Measurements from ENCODE around the gene KLHL34. TPM values are rescaled to one million over a fixed set of nuclear protein-coding genes. Genes with fewer than 3 reads are reported as not detected.

The KLHL34 gene
- total and polyA plus RNA-seq, 2 of the 13 experiments (the other 11 are each of a cell fraction or from before 2014, with no cell fraction given): not detected

GRCh38 chrX:21638311-21638710 is 19.8 kb downstream of the KLHL34 start:
- intact Hi-C loops (cut with micrococcal nuclease; ENCODE audit: unreplicated experiment): no loop called here
- Histone ChIP-seq H3K4me1 (ENCODE audit: insufficient read depth, low read length) (no peaks in the 10 kb centered on the region), H3K79me2 (ENCODE audit: insufficient read depth, low read length) (no peaks in the 10 kb centered on the region), H3K27ac (ENCODE audit: extremely low read length, insufficient read depth, low read length) (no peak overlapping the region), H4K20me1 (ENCODE audit: insufficient read depth, low read length) (no peaks in the 10 kb centered on the region), H3K9me3 (ENCODE audit: low read length) (no peaks in the 10 kb centered on the region), H3K27me3 (ENCODE audit: control insufficient read depth in 1 of 2, insufficient read depth in 2 of 2, low read length in 2 of 2) (no peaks in the 10 kb centered on the region), H2AFZ (ENCODE audit: low read length) (no peak overlapping the region), H3K36me3 (replicated peaks in 1 of 2; ENCODE audit: control insufficient read depth in 1 of 2, insufficient read depth in 2 of 2, low read length in 2 of 2) (no peaks in the 10 kb centered on the region), H3K9ac (ENCODE audit: insufficient read depth, low read depth, low read length) (no peak overlapping the region), H3K4me2 (ENCODE audit: low read depth, low read length) (no peak overlapping the region), H3K4me3 (replicated peaks in 1 of 3; ENCODE audit: insufficient read depth in 1 of 3, low read depth in 2 of 3, low read length in 3 of 3) (no peak overlapping the region)
- no peak for FAIRE-seq
- BruUV-seq (replicated peaks): no TSS peak
- no peak for ATAC-seq
- ChIA-PET CTCF (ENCODE audit: low intra/inter-chr PET ratio, low total read pairs) (no interaction called here), POLR2A (no interaction called here)
- DNase-seq (ENCODE audit: low spot score): no peak
- WGBS (ENCODE audit: low lambda C conversion rate): 90% methylated on average over 2 of the region's 2 CpGs
- TF ChIP-seq CCDC6 (CRISPR knock-in tag; IDR thresholded peaks at IDR 0.05) (no peak), ZKSCAN5 (CRISPR knock-in tag; IDR thresholded peaks at IDR 0.05) (no peak), SKIL (CRISPR knock-in tag; IDR thresholded peaks at IDR 0.05; ENCODE audit: borderline replicate concordance) (no peak), GPBP1L1 (CRISPR knock-in tag; IDR thresholded peaks at IDR 0.05) (no peak), USF2 (IDR thresholded peaks at IDR 0.05; ENCODE audit: low read depth, low read length) (no peak), USF2 (CRISPR knock-in tag; IDR thresholded peaks at IDR 0.05; ENCODE audit: borderline replicate concordance) (no peak), ZSCAN29 (CRISPR knock-in tag; conservative IDR thresholded peaks at IDR 0.05) (no peak), RBAK (CRISPR knock-in tag; IDR thresholded peaks at IDR 0.05) (no peak), SRSF4 (IDR thresholded peaks at IDR 0.05; ENCODE audit: low read depth, low read length, poor library complexity, severe bottlenecking) (no peak), AGO1 (IDR thresholded peaks at IDR 0.05; ENCODE audit: low read depth, low read length, poor library complexity, severe bottlenecking) (no peak), ZFP36L2 (CRISPR knock-in tag; IDR thresholded peaks at IDR 0.05) (no peak), ZNF580 (CRISPR knock-in tag; IDR thresholded peaks at IDR 0.05; ENCODE audit: borderline replicate concordance, low read depth) (no peak), ZNF772 (CRISPR knock-in tag; IDR thresholded peaks at IDR 0.05) (no peak)
- in situ Hi-C loops (cut with HindIII; ENCODE audit: extremely low pct_ligation_motif_present, low pct_unique_long_range_greater_than_20kb): no loop called here

Data from HepG2 (cell line).